Measurements from ENCODE around the gene RASSF3.

- TF ChIP-seq CTCF (IDR thresholded peaks at IDR 0.05; ENCODE audit: insufficient read depth, low read length) (no peak), REST (IDR thresholded peaks at IDR 0.05; ENCODE audit: insufficient replicate concordance, low read depth) (no peak), POLR2AphosphoS5 (IDR thresholded peaks at IDR 0.05; ENCODE audit: low read depth) (no peak), SPI1 (IDR thresholded peaks at IDR 0.05; ENCODE audit: borderline replicate concordance, low read depth) (no peak)
These were observed 77.9 kb downstream of the RASSF3 start for GRCh38 chr12:64688219-64688618.

Data from HL-60 (cell line).